A673 (cell line): ENCODE data around the gene MEA1.

Source experiments
- EZH2 ChIP-seq: fragments of 200-600 bp; sonication (generic); IDR thresholded peaks from 2 replicates; pipeline ENCODE4 v1.6.1; 2017; ENCODE audit warnings: borderline replicate concordance, low read depth, mild to moderate bottlenecking, mixed read lengths, antibody characterized with exemption, low read length; ENCODE audit not compliant: poor library complexity, severe bottlenecking
- TF ChIP-seq, protein P1 (sequence below): fragments of 300-800, 200-600 bp; sonication (generic); conservative IDR thresholded peaks from 2 replicates; pipeline ENCODE4 v1.5.1; 2017; ENCODE audit warnings: low read depth, mild to moderate bottlenecking, antibody characterized with exemption, low read length, moderate library complexity, mixed read lengths

- TF ChIP-seq, protein P1, sequence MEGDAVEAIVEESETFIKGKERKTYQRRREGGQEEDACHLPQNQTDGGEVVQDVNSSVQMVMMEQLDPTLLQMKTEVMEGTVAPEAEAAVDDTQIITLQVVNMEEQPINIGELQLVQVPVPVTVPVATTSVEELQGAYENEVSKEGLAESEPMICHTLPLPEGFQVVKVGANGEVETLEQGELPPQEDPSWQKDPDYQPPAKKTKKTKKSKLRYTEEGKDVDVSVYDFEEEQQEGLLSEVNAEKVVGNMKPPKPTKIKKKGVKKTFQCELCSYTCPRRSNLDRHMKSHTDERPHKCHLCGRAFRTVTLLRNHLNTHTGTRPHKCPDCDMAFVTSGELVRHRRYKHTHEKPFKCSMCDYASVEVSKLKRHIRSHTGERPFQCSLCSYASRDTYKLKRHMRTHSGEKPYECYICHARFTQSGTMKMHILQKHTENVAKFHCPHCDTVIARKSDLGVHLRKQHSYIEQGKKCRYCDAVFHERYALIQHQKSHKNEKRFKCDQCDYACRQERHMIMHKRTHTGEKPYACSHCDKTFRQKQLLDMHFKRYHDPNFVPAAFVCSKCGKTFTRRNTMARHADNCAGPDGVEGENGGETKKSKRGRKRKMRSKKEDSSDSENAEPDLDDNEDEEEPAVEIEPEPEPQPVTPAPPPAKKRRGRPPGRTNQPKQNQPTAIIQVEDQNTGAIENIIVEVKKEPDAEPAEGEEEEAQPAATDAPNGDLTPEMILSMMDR = no peak
- no peak for TF ChIP-seq EZH2
These were observed 3.2 kb upstream of the MEA1 start for GRCh38 chr6:43016943-43017334.
